Activated CD8-positive, alpha-beta memory T cell treated with anti-CD3 and anti-CD28 coated beads, Interleukin-2, amount 50 U/mL, for 24 hours (primary cell): ENCODE data around the gene FNDC3B.

Experiments
- DNase-seq: peaks from one replicate; pipeline ENCODE4 v3.0.0-alpha.2; 2020; ENCODE audit errors: extremely low read depth

The FNDC3B gene

GRCh38 chr3:172073262-172073915 lies 34.0 kb downstream of the FNDC3B start:
- no peak for DNase-seq

GRCh38 chr3:172074032-172074431 lies 34.7 kb downstream of the FNDC3B start:
- DNase-seq: no peak

- DNase-seq: no peak
Observed at GRCh38 chr3:172074586-172074985, 35.2 kb downstream of the FNDC3B start.

- no peak for DNase-seq
Observed at GRCh38 chr3:172076212-172076611, 36.8 kb downstream of the FNDC3B start.

- no peak for DNase-seq
Observed at GRCh38 chr3:172077197-172077757, 37.9 kb downstream of the FNDC3B start.

GRCh38 chr3:172078244-172078643 lies 38.9 kb downstream of the FNDC3B start:
- DNase-seq: no peak

- DNase-seq: no peak
Observed at GRCh38 chr3:172078721-172079120, 39.3 kb downstream of the FNDC3B start.

- no peak for DNase-seq
Observed at GRCh38 chr3:172079326-172079976, 40.1 kb downstream of the FNDC3B start.

- DNase-seq: no peak
Observed at GRCh38 chr3:172080503-172080902, 41.1 kb downstream of the FNDC3B start.

GRCh38 chr3:172082269-172082668 lies 42.9 kb downstream of the FNDC3B start:
- DNase-seq: no peak

GRCh38 chr3:172082820-172083513 lies 43.6 kb downstream of the FNDC3B start:
- DNase-seq: no peak

- DNase-seq: no peak
Observed at GRCh38 chr3:172083995-172084409, 44.6 kb downstream of the FNDC3B start.

- no peak for DNase-seq
Observed at GRCh38 chr3:172084871-172085556, 45.6 kb downstream of the FNDC3B start.

GRCh38 chr3:172085557-172085895 lies 46.1 kb downstream of the FNDC3B start:
- DNase-seq: no peak

- DNase-seq: no peak
Observed at GRCh38 chr3:172086071-172086470, 46.7 kb downstream of the FNDC3B start.

- DNase-seq: no peak
Observed at GRCh38 chr3:172087198-172087597, 47.8 kb downstream of the FNDC3B start.

GRCh38 chr3:172087602-172088580 lies 48.5 kb downstream of the FNDC3B start:
- no peak for DNase-seq

- no peak for DNase-seq
Observed at GRCh38 chr3:172089250-172089649, 49.9 kb downstream of the FNDC3B start.

- no peak for DNase-seq
Observed at GRCh38 chr3:172090035-172090434, 50.7 kb downstream of the FNDC3B start.

- no peak for DNase-seq
Observed at GRCh38 chr3:172092658-172093057, 53.3 kb downstream of the FNDC3B start.
